ENCODE measurements around the gene TMEM40. TPM values are rescaled to one million over a fixed set of nuclear protein-coding genes. Genes with fewer than 3 reads are reported as not detected.

The TMEM40 gene
- total and polyA plus RNA-seq, 2 of the 13 experiments (the other 11 are each of a cell fraction or from before 2014, with no cell fraction given), result 0.16 TPM; not detected in 1

DNA sequence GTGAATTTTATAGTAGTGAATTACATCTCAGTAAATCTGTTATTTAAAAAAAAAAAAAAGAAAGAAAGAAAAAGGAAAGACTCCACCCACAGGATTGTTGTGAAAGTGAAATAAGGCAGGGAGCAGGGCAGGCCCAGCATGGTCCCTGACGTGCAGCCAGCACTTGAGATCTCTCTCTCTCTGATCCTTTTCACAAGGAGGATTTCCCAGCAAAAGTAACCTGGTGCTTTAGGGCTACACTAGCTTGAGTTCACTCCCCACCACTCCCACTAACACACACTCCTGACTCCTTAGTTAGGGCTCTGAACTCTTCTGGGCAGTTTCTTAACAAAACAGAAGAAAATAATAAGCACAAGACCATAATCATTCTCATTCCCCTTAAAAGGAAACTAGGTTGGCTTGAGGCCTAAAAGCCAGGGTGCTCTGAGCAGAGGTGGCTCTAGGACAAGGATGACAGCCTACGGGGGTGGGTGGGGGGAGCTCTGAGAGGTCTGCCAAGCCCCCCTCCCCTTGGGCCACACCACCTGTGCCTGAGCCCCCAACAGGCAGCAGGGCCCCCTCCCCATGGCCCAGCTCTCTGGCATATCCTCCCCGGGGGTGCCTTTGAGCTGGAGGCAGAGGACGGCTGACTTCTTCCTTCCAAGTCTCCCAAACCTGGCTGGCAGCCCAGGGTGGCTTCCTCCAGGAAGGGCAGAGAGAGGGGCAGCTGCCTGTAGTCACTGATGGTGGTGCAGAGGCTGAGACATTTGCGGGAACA, 856 bp downstream of the TMEM40 start:
- Histone ChIP-seq H3K4me2 (ENCODE audit: low read depth, low read length) (no peak overlapping the region), H3K79me2 (ENCODE audit: insufficient read depth, low read length) (no peaks in the 10 kb centered on the region), H3K27ac (ENCODE audit: extremely low read length, insufficient read depth, low read length) (no peak overlapping the region), H2AFZ (ENCODE audit: low read length) (peak overlapping the region; percentile 56), H3K27me3 (ENCODE audit: control insufficient read depth in 1 of 2, insufficient read depth in 2 of 2, low read length in 2 of 2) (0 out of 5 replicates have a peak, but pooled peaks cover 0 to 3% of the 10 kb centered on the region in 2 experiments), H4K20me1 (ENCODE audit: insufficient read depth, low read length) (no peaks in the 10 kb centered on the region), H3K9ac (ENCODE audit: insufficient read depth, low read depth, low read length) (no peak overlapping the region), H3K4me3 (replicated peaks in 1 of 3; ENCODE audit: insufficient read depth in 1 of 3, low read depth in 2 of 3, low read length in 3 of 3) (no peak overlapping the region), H3K9me3 (ENCODE audit: low read length) (no peaks in the 10 kb centered on the region), H3K4me1 (ENCODE audit: insufficient read depth, low read length) (peaks cover 29% of the 10 kb centered on the region), H3K36me3 (replicated peaks in 1 of 2; ENCODE audit: control insufficient read depth in 1 of 2, insufficient read depth in 2 of 2, low read length in 2 of 2) (no peaks in the 10 kb centered on the region)
- FAIRE-seq, result no peak
- no peak for TF ChIP-seq GPN1 (CRISPR knock-in tag; IDR thresholded peaks at IDR 0.05; ENCODE audit: borderline replicate concordance)
- no peak for TF ChIP-seq U2AF1 (optimal IDR thresholded peaks at IDR 0.05; ENCODE audit: low read depth, low read length)
- no peak for TF ChIP-seq NAIF1 (CRISPR knock-in tag; IDR thresholded peaks at IDR 0.05; ENCODE audit: borderline replicate concordance)
- TF ChIP-seq ZFP1 (CRISPR knock-in tag; IDR thresholded peaks at IDR 0.05), result no peak
- no peak for TF ChIP-seq ZNF782 (CRISPR knock-in tag; IDR thresholded peaks at IDR 0.05; ENCODE audit: borderline replicate concordance)
- no peak for TF ChIP-seq ZNF124 (CRISPR knock-in tag; IDR thresholded peaks at IDR 0.05)
- TF ChIP-seq, protein P1, sequence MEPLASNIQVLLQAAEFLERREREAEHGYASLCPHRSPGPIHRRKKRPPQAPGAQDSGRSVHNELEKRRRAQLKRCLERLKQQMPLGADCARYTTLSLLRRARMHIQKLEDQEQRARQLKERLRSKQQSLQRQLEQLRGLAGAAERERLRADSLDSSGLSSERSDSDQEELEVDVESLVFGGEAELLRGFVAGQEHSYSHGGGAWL (CRISPR knock-in tag; IDR thresholded peaks at IDR 0.05), result no peak
- no peak for TF ChIP-seq IKZF4 (CRISPR knock-in tag; IDR thresholded peaks at IDR 0.05; ENCODE audit: borderline replicate concordance, low read depth, not compliant biosample characterization)
- TF ChIP-seq ZNF619 (CRISPR knock-in tag; IDR thresholded peaks at IDR 0.05), result no peak
- TF ChIP-seq SP1 (IDR thresholded peaks at IDR 0.05), result no peak
- TF ChIP-seq SP1 (CRISPR knock-in tag; IDR thresholded peaks at IDR 0.05), result no peak
- no peak for TF ChIP-seq TGIF2 (CRISPR knock-in tag; IDR thresholded peaks at IDR 0.05)
- TF ChIP-seq ZNF652 (CRISPR knock-in tag; IDR thresholded peaks at IDR 0.05; ENCODE audit: borderline replicate concordance, low read depth), result no peak
- TF ChIP-seq ZSCAN12 (CRISPR knock-in tag; IDR thresholded peaks at IDR 0.05), result no peak
- no peak for TF ChIP-seq ZNF354B (CRISPR knock-in tag; IDR thresholded peaks at IDR 0.05)
- TF ChIP-seq ZBTB3 (CRISPR knock-in tag; IDR thresholded peaks at IDR 0.05; ENCODE audit: borderline replicate concordance, low read depth), result no peak
- TF ChIP-seq NR2F1 (CRISPR knock-in tag; IDR thresholded peaks at IDR 0.05), result no peak
- TF ChIP-seq, protein P2, sequence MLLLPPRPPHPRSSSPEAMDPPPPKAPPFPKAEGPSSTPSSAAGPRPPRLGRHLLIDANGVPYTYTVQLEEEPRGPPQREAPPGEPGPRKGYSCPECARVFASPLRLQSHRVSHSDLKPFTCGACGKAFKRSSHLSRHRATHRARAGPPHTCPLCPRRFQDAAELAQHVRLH (CRISPR knock-in tag; IDR thresholded peaks at IDR 0.05; ENCODE audit: borderline replicate concordance, low read depth), result no peak
- TF ChIP-seq PAF1 (CRISPR knock-in tag; IDR thresholded peaks at IDR 0.05), result no peak
- TF ChIP-seq, protein P3, sequence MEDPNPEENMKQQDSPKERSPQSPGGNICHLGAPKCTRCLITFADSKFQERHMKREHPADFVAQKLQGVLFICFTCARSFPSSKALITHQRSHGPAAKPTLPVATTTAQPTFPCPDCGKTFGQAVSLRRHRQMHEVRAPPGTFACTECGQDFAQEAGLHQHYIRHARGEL (CRISPR knock-in tag; IDR thresholded peaks at IDR 0.05), result no peak
- WGBS (ENCODE audit: low lambda C conversion rate), result 47% methylated on average over 3 of the region's 5 CpGs
- CTCF ChIA-PET (ENCODE audit: low intra/inter-chr PET ratio, low total read pairs), result no interaction called here
- POLR2A ChIA-PET, result no interaction called here
- no peak for DNase-seq (ENCODE audit: low spot score)
- in situ Hi-C loops (cut with HindIII; ENCODE audit: extremely low pct_ligation_motif_present, low pct_unique_long_range_greater_than_20kb), result no loop called here
- ATAC-seq, result no peak
- no TSS peak for BruUV-seq (replicated peaks)
- intact Hi-C loops (cut with micrococcal nuclease; ENCODE audit: unreplicated experiment), result no loop called here
